Measurements from ENCODE around the gene ABCA1.

Gene ABCA1

DNA sequence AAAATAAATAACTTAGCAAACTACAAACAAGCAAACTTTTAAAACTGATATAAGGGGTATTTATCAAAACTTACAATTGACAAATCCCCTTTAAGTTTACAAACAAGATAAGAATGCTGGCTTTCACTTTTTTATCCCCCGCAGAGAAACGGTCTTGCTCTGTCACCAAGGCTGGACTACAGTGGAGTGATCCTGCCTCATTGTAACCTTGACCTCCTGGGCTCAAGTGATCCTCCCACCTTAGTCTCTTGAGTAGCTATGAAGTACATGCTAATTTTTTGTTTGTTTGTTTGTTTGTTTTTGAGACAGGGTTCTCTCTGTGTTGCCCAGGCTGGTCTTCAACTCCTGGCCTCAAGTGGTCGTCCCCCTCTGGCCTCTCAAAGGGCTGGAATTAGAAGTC is 189.5 kb downstream of the ABCA1 start:
- Histone ChIP-seq H3K27ac (ENCODE audit: insufficient read depth, low read length, poor library complexity, severe bottlenecking) (no peak overlapping the region), H3K4me1 (ENCODE audit: control insufficient read depth, insufficient read depth, low read length, poor library complexity, severe bottlenecking) (no peaks in the 10 kb centered on the region), H3K36me3 (ENCODE audit: control insufficient read depth, insufficient read depth, low read length) (no peaks in the 10 kb centered on the region), H3K27me3 (replicated peaks; ENCODE audit: control insufficient read depth, insufficient read depth, low read length, poor library complexity, severe bottlenecking) (no peaks in the 10 kb centered on the region), H3K4me3 (ENCODE audit: insufficient read depth, low read depth, low read length, poor library complexity, severe bottlenecking) (no peak overlapping the region), H3K9me3 (ENCODE audit: control insufficient read depth, low read length) (no peaks in the 10 kb centered on the region)
- DNase-seq, result no peak

All from effector memory CD4-positive, alpha-beta T cell (primary cell).